ENCODE measurements around the gene MUC6.

- TF ChIP-seq ZNF2 (tag by site-specific recombination; IDR thresholded peaks at IDR 0.05) (no peak), CTCF (tag by site-specific recombination; IDR thresholded peaks at IDR 0.05) (no peak), KLF17 (tag by site-specific recombination; IDR thresholded peaks at IDR 0.05) (no peak), ZNF350 (tag by site-specific recombination; IDR thresholded peaks at IDR 0.05) (no peak), ZBTB7A (tag by site-specific recombination; IDR thresholded peaks at IDR 0.05; ENCODE audit: low read depth) (no peak), ZBTB26 (tag by site-specific recombination; optimal IDR thresholded peaks at IDR 0.05) (no peak), KLF10 (tag by site-specific recombination; IDR thresholded peaks at IDR 0.05) (no peak), ATF2 (tag by site-specific recombination; IDR thresholded peaks at IDR 0.05; ENCODE audit: low read depth) (no peak)
Measured at GRCh38 chr11:970319-970871, 66.1 kb downstream of the MUC6 start.
